ENCODE results near the gene GPR52.

GRCh38 chr1:174466607-174467006 is 18.8 kb downstream of the GPR52 start:
- TF ChIP-seq ZC3H10 (CRISPR knock-in tag; IDR thresholded peaks at IDR 0.05) (no peak), GLIS3 (CRISPR knock-in tag; IDR thresholded peaks at IDR 0.05) (no peak), ZFP30 (CRISPR knock-in tag; IDR thresholded peaks at IDR 0.05) (no peak), TOX (CRISPR knock-in tag; IDR thresholded peaks at IDR 0.05; ENCODE audit: borderline replicate concordance) (no peak), ZNF70 (CRISPR knock-in tag; IDR thresholded peaks at IDR 0.05) (no peak), ZNF8 (CRISPR knock-in tag; IDR thresholded peaks at IDR 0.05) (no peak)
